GM12872 (cell line): Measurements from ENCODE around the gene POLR3H.

Experiments used
- CTCF ChIP-seq: IDR thresholded peaks from 3 replicates; pipeline ENCODE4 v1.5.1; 2011; ENCODE audit warnings: low read depth, mild to moderate bottlenecking, low read length, moderate library complexity; ENCODE audit not compliant: insufficient read depth

Gene POLR3H

GRCh38 chr22:41531715-41532477 lies 12.4 kb downstream of the POLR3H start:
- no peak for TF ChIP-seq CTCF

- no peak for TF ChIP-seq CTCF
Observed at GRCh38 chr22:41530890-41531714, 13.2 kb downstream of the POLR3H start.

- TF ChIP-seq CTCF, result no peak
Observed at GRCh38 chr22:41528938-41529561, 15.2 kb downstream of the POLR3H start.

GRCh38 chr22:41528132-41528766 lies 16.0 kb downstream of the POLR3H start:
- TF ChIP-seq CTCF, result no peak

- peak; percentile 95 for TF ChIP-seq CTCF
Observed at GRCh38 chr22:41526830-41527799, 17.2 kb downstream of the POLR3H start.

GRCh38 chr22:41526226-41526829 lies 17.9 kb downstream of the POLR3H start:
- no peak for TF ChIP-seq CTCF
